ENCODE results near the gene ABCA2.

ABCA2 gene

DNA sequence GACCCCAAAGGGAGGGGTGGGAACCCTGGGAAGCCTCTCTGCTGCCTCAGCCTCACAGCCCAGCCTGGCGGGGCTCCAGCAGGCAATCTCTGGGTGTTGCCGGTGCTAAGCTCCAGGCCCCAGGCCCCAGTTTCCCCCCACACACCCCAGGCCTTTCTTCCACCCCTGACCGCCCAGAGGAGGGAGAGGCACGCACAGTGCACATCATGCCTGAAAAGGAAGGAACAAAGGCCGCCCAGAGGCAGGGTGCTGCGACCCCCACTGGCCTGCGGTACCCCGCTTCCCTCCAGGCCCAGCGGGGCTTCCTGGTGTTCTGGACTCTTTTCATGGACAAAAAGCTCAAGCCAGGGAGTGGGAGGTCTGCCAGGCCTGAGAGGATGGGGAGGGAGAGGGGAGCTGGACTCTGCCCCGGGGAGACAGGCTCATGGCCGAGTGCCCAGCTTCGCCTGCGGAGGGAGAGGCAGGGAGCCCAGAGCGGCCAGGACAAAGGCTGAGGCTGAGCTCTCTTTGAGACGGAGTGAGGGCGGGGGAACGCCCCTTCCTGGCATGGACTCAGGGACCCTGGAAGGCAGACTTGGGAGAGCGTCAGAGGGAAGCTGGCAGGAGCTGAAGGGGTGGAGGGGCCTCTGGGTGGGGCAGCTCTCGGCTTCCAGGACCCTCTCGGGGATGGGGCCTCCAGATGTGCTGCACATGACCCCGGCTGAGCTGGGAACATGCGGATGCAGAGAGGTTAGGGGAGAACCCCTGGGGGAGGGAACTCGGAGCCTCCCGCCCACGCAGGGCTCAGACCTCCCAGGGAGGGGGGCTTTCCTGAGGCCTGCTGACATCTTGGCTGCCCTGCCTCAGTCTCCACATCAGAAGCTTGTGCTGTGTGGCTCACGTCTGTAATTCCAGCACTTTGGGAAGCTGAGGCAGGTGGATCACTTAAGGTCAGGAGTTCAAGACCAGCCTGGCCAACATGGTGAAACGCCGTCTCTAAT lies 27.6 kb upstream of the ABCA2 start:
- DNase-seq (ENCODE audit: low read depth): peak; percentile 80
- in situ Hi-C loops (cut with HindIII; ENCODE audit: low sequenced_read_pairs): no loop called here
- no peak overlapping the region for H3K4me3 ChIP-seq (ENCODE audit: low read depth, low read length)
- TF ChIP-seq, protein P1, sequence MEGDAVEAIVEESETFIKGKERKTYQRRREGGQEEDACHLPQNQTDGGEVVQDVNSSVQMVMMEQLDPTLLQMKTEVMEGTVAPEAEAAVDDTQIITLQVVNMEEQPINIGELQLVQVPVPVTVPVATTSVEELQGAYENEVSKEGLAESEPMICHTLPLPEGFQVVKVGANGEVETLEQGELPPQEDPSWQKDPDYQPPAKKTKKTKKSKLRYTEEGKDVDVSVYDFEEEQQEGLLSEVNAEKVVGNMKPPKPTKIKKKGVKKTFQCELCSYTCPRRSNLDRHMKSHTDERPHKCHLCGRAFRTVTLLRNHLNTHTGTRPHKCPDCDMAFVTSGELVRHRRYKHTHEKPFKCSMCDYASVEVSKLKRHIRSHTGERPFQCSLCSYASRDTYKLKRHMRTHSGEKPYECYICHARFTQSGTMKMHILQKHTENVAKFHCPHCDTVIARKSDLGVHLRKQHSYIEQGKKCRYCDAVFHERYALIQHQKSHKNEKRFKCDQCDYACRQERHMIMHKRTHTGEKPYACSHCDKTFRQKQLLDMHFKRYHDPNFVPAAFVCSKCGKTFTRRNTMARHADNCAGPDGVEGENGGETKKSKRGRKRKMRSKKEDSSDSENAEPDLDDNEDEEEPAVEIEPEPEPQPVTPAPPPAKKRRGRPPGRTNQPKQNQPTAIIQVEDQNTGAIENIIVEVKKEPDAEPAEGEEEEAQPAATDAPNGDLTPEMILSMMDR (IDR thresholded peaks at IDR 0.05; ENCODE audit: low read depth, low read length, missing control alignments): no peak

DNA sequence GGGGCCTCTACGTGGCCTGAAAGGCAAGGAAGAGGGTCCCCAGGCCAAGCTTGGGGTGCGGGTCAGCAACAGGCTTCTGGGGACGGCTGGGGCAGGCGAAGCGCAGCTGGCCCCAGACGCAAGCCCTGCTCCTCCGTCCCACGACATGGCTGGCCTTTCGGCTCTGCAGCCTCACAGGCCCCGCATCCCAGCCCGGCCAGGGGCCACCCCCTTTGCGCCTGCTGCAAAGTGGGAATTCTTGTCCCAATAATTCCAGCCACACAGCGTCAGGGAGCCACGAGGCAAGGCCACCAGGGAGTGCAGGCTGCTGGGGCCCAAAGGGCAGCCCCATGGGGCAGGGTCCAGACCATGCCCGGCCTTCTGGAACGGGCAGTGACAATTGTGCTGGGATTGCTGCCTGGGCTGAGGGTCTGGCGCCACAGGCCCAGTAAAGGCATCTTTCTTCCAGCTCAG lies 26.9 kb upstream of the ABCA2 start:
- no peak for DNase-seq (ENCODE audit: low read depth)
- in situ Hi-C loops (cut with HindIII; ENCODE audit: low sequenced_read_pairs): no loop called here
- H3K4me3 ChIP-seq (ENCODE audit: low read depth, low read length): no peak overlapping the region
- TF ChIP-seq, protein P1 (IDR thresholded peaks at IDR 0.05; ENCODE audit: low read depth, low read length, missing control alignments): no peak

DNA sequence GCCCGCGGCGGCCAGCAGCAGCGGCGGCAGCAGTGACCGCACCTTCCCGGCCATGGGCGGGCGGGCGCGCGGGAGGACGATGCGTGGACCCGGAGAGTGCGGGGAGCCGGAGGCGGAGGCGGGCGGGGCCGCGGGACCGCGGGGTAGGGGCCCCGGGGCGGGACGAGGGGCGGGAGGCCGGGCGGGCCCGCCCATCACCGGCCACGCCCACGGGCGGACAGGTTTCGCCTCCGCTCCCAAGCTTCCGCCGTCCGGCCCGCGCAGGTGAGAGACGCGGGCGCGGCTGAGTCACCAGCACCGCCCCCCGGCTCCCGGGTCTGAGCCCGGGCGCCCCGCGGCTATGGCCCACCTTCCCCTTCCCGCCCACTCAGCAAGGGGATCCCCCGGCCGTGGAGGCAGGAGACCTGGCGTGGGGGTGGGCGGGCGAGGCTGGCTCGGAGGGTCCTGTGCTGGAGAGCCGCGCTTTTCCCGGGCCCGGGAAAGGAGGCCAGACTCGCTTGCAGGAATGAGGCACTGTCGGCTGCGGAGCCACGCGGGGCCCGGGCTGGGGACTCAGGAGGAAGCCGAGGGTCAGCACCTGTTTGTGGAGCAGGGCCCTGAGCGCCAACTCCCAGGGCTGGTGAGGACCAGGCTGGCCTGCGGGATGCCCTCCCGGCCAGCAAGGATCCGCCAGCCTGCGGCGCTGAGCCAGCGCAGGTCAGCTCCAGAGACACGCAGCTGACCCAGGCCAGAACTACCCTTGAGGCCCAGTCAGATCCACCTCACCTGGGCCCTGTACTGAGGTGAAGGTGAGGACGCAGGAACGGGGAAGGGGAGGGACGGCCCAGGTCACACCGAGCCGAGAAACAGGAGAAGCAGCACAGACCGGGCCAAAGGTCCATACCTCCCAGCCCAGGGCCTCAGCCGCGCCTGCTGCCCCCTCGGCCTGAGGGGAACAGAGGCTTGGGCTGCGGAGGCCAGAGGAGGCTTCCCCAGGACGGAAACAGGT lies 26.2 kb upstream of the ABCA2 start, which contains the start of gene ENTPD2:
TSS of gene ENTPD2 (minus strand) at position 118 of the 988 bp plus-strand sequence. CDS start at position 54, 64 bp downstream.
- no peak for DNase-seq (ENCODE audit: low read depth)

DNA sequence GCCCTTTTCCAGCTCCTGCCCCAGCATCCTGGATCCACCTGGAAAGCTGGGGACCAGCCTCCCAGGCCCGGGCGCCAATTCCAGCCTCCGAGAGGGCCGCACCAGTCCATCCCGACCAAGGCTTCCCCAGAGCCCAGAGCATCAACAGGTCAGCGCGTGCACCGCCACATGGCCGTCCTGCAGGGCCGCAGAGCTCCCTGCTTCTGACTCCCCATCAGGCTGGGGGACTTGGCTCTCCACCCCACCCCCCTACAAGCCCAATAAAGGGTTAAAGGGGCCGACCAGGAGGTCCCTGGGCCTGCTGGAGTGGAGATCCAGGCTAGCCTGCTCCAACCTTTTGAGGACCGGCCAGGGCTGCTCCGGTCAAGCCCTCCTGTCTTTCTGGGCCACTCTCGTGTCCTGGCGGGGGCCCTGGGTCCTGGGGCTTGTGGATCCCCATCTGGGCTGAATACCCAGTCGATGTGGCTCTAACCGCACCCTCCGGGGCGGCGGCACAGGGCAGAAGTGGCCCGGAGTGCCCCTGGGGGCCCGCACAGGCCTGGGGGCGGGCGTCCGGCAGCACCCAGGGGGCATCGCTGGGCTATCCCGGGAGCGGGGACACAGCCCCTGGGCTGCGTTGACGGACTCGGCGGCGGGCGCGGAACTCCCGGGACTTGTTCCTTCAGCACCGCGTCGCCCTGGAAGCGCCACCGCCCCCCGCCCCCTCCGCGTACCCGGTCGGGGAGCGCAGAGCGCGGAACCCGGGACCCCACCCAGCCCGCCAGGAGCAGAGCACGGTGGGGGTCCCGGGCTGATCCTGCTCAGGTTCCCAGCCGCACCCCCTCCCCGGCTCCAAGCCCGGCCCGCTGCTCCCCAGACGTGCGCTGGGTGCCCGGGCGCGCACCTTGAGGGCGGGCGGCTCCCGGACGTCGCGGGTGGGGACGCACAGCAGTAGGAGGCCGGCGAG lies 25.2 kb upstream of the ABCA2 start:
- TF ChIP-seq, protein P1 (IDR thresholded peaks at IDR 0.05; ENCODE audit: low read depth, low read length, missing control alignments): no peak
- no peak for DNase-seq (ENCODE audit: low read depth)
- in situ Hi-C loops (cut with HindIII; ENCODE audit: low sequenced_read_pairs): no loop called here
- H3K4me3 ChIP-seq (ENCODE audit: low read depth, low read length): no peak overlapping the region

More for the DNA sequence above, 26.2 kb upstream of the ABCA2 start, which contains the start of gene ENTPD2:
- H3K4me3 ChIP-seq (ENCODE audit: low read depth, low read length): no peak within 1 kb of the TSS
- TF ChIP-seq, protein P1 (IDR thresholded peaks at IDR 0.05; ENCODE audit: low read depth, low read length, missing control alignments): no peak
- in situ Hi-C loops (cut with HindIII; ENCODE audit: low sequenced_read_pairs): no loop called here

DNA sequence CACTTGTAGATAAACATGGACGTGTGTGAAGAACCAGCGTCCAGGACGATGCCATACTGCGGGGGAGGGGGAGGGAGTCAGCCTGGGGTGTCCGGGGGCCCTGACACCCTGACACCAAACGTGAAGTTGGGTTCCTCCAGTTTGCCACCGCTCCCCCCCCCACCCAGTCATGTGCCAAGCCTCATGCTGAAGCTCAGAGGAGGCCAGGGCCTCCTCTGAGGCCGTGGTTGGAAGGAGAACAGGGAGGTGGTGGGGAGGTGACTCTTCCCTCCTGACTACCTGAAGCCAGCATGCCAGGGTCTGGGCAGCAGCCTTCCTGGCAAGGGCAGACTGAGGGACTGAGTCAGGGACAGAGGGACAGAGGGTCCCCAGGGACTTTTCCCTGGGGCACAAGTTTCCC lies 24.3 kb upstream of the ABCA2 start:
- TF ChIP-seq, protein P1 (IDR thresholded peaks at IDR 0.05; ENCODE audit: low read depth, low read length, missing control alignments): no peak
- H3K4me3 ChIP-seq (ENCODE audit: low read depth, low read length): no peak overlapping the region
- in situ Hi-C loops (cut with HindIII; ENCODE audit: low sequenced_read_pairs): no loop called here
- no peak for DNase-seq (ENCODE audit: low read depth)

Data from astrocyte of the cerebellum (primary cell).